GM13977 (cell line): ENCODE results near the gene C2.
"Not testable (repeated sequence)": the region's sequence is repeated elsewhere in the genome, so short reads cannot be mapped to it uniquely, and the experiment has no call there.

Experiments
- DNase-seq: peaks from one replicate; pipeline ENCODE4 v3.0.0; 2012; ENCODE audit warnings: low spot score
- in situ Hi-C: fragments of 300-500 bp; cut with MboI; formaldehyde crosslinking; loops from one replicate; pipeline ENCODE4 v1.12.0; 2022; ENCODE audit warnings: low sequenced_read_pairs, low pct_unique_long_range_greater_than_20kb, mixed read lengths, inconsistent platforms; ENCODE audit not compliant: unreplicated experiment
- TF ChIP-seq, protein P1 (sequence below): IDR thresholded peaks from 2 replicates; pipeline ENCODE4 v1.5.1; 2012; ENCODE audit warnings: mild to moderate bottlenecking, control low read depth; ENCODE audit not compliant: insufficient read depth; ENCODE audit errors: extremely low read depth, missing control alignments

C2 gene

DNA sequence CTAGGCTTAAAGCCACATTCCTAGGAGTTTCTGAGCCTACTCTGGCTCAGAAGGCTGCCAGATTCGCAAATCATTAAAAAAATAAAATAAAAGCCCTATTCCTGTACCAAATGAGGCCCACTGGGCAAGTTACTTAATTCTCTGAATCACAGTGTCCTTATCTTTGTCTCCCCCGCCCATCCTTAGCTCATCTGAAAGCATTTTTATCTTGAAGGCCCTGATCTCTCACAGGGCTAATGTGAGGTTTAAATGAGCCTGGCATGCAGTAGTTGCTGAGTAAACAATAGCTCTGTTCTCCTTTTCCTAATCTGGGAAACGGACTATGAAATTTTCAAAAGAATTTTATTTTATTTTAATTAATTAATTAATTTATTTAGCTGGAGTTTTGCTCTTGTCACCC lies 23.6 kb upstream of the C2 start:
- TF ChIP-seq, protein P1, sequence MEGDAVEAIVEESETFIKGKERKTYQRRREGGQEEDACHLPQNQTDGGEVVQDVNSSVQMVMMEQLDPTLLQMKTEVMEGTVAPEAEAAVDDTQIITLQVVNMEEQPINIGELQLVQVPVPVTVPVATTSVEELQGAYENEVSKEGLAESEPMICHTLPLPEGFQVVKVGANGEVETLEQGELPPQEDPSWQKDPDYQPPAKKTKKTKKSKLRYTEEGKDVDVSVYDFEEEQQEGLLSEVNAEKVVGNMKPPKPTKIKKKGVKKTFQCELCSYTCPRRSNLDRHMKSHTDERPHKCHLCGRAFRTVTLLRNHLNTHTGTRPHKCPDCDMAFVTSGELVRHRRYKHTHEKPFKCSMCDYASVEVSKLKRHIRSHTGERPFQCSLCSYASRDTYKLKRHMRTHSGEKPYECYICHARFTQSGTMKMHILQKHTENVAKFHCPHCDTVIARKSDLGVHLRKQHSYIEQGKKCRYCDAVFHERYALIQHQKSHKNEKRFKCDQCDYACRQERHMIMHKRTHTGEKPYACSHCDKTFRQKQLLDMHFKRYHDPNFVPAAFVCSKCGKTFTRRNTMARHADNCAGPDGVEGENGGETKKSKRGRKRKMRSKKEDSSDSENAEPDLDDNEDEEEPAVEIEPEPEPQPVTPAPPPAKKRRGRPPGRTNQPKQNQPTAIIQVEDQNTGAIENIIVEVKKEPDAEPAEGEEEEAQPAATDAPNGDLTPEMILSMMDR, result no peak
- in situ Hi-C loops, result no loop called here
- no peak for DNase-seq

DNA sequence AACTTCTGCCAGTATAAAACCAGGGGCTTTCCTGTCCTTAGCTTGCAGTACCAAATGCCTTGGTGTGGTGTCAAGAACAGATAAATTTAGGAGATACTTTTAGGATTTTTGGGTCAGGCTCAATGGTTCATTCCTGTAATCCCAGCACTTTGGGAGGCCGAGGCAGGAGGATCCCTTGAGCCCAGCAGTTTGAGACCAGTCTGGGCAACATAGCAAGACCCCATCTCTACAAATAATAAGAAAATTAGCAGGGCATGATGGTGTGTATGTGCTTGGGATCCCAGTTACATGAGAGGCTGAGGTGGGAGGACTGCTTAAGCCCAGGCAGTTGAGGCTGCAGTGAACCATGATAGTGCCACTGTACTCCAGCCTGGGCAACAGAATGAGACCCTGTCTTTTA lies 22.5 kb upstream of the C2 start:
- DNase-seq, result no peak
- TF ChIP-seq, protein P1, result no peak
- in situ Hi-C loops, result no loop called here

DNA sequence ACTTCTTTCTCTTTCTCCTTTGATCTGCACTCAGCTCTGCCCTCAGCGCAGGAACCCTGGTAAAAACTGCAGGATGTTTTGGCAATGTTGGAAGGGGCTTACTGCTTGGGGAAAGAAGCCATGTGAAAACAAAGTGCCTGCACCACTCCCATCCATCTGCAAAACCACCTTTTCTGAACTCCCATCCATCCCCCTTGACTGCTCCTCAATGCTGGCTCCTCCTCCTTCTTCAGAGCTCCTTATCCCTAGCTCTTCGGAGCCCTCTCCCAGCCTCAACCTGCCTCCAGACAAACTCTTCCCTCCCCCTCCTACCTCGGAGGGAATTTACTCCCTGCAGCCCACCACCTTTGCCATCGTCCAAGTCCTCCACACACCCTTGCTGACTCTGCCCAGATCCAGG lies 21.4 kb upstream of the C2 start:
- TF ChIP-seq, protein P1, result no peak
- in situ Hi-C loops, result no loop called here
- no peak for DNase-seq

- DNase-seq, result not testable (repeated sequence)
These were observed 20.8 kb upstream of the C2 start for GRCh38 chr6:31906727-31907126.

GRCh38 chr6:31907158-31907813 lies 20.2 kb upstream of the C2 start:
- DNase-seq, result no peak
- TF ChIP-seq, protein P1, result no peak
- in situ Hi-C loops, result no loop called here

More at GRCh38 chr6:31906727-31907126, 20.8 kb upstream of the C2 start:
- in situ Hi-C loops, result not testable (repeated sequence)

GRCh38 chr6:31908255-31908654 lies 19.3 kb upstream of the C2 start:
- DNase-seq, in situ Hi-C loops: not testable (repeated sequence)

GRCh38 chr6:31908791-31909190 lies 18.7 kb upstream of the C2 start:
- TF ChIP-seq, protein P1, result no peak
- DNase-seq, result peak; percentile 81
- in situ Hi-C loops, result no loop called here

DNA sequence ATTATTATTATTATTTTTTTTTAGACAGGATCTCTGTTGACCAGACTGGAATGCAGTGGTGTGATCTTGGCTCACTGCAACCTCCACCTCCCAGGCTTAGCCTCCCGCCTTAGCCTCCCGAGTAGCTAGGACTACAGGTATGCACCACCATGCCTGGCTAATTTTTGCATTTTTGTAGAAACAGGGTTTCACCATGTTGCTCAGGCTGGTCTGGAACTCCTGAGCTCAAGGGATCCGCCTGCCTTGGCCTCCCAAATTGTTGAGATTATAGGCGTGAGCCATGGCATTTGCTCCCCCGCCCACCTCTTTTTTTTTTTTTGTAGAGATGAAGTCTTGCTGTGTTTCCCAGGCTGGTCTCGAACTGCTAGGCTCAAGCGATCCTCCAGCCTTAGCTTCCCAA lies 18.2 kb upstream of the C2 start:
- in situ Hi-C loops, DNase-seq: not testable (repeated sequence)
